ENCODE results near the gene TMEM63A.
A peak's percentile ranks its signal among the peaks of the same experiment; 100 is the strongest.

Gene TMEM63A

DNA sequence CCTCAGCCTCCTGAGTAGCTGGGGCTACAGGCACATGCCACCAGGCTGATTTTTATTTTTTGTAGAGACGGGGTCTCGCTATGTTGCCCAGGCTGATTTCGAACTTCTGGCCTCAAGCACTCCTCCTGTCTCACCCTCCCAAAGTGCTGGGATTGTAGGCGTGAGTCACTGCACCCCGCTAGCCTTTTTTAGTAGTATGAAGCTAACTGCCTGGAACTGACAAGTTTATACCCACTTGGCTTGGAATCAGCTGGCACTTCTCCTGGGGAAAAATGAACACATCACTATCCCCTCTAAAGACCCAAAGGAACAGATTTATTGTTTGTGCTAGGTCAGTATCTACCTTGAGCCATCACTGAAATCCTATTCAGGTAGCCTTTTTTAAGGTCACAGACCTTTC, 19.0 kb downstream of the TMEM63A start:
- no peak for DNase-seq

DNA sequence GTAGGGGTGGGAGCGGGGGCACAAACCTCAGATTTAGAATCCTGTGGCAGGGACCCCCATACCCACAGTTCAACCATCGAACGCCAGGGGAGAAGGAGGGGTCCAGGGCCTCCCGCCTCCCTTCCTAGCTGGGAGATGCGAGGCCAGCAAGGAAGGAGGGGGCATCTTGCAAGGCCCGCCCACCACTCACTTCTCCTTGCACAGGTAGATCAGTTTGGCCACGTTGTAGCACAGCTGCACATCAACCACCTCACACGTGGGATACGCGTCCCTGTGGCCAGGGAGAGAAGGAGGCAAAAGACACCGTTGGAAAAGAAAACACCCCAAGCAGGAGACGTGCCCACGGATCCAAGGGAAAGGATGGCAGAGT, 19.6 kb downstream of the TMEM63A start:
- no peak for DNase-seq

DNA sequence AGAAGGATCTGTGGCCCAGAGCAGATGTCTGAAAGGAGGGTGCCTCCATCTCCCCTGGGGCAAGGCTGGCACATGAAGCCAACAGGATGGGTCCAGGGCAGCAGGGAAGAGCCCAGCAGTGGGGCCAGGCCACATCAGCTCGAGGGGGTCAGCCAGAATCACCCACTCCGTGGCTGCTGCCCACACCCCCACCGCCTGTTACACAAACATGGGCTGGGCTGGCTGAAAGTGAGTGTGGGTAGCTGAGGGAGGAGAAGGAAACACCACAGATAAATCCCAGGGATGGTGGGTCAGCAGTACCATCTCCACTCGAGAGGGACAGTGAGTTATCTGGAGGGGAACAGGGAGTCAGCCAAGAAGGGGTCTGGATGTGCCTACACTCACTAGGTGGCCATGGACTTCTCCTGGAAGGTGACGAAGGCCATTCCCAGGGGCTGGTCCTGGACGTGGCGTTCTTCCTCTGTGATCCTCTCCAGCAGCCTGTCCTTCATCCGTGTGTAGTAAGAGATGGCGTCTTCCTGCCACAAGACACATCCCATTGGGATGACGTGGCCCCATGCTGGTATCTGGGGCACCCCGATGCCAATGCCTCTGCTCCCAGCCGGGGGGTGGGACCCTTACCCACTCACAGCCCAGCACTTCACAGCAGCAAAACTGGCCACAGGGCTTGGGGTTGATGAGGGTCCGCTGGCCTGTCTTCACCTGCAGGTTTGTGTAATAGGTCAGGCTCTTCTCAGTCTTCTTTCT, 20.2 kb downstream of the TMEM63A start:
- DNase-seq = no peak

DNA sequence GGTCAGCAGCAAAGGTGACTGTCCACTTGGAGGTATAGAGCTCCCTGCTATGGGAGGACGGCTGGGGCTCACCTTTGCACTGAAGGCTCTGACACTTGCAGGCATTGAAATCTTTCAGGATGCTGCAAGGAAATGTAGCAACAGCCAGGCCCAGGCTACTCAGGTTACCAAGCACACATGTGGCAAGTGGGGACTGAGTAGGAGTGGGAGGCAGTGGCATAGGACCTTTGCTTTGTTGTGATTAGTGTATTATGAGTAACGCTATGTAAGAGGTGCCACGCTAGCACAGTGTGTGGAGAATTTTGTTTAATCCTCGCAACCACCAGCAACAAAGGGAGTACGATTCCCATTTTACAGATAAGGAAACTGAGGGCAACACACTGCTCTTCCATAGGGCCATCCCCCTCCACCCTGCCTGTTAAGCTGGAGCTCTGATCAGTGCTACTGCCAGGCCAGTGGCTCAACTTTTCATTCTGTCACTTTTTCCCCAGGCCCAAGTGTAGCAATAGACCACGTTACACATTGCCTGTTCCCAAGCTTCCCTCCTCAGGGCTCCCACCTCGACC, 21.2 kb downstream of the TMEM63A start:
- no peak for DNase-seq

DNA sequence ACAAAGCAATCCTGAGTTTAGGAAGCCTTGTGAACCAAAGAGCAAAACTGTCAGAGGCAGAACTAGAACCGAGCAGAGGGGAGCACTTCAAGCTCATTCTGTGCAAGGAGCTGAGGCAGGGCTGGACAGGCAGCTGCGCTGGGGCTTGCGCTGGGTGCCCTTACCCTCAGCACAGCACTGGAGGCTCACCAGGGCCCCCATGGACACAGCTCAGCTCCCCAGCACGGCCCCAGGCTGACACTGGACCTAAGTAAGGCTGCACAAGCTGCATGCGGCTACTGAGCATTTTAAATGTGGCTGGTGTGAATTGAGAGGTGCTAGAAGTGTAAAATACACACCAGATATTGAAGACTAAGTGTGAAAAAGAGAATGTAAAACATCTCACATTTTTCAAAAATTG, 22.1 kb downstream of the TMEM63A start:
- DNase-seq = no peak

DNA sequence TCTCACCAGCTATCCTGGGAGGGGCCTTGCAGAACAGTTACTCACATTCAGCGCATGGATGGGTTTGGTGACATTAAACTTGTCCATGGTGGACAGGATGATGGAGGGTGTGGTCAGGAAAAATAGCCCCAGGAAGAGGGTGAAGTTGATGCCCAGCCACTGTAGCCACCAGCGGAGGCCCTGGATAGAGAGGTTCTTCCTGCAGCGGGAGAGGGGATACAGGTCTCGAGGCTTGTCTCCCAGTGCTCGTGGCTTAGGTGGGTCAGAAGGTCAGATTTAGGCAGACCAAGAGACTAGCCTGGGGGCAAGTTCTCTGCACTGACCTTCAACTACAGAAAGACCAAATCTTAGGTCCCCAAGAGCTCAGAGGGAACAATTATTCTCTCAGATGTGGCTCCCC, 23.0 kb downstream of the TMEM63A start:
- DNase-seq = no peak

DNA sequence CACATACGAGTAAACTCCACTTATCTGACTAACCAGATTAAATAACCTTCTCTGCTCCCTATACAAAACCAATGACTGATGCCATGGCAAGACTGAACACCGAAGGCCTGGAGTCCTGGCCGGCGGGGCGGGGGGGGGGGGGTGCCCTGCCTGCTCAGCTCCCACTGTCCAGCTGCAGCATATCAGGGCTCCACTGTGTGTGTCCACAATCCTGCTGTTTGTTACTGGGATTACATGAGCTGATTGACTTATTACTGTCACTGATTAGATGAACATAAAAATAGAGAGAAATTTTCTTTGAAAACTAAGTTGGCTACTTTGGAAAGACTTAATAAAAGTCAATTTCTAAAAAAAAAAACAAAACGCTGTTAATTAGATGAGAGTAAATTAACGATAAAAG, 24.9 kb downstream of the TMEM63A start:
- DNase-seq = no peak

DNA sequence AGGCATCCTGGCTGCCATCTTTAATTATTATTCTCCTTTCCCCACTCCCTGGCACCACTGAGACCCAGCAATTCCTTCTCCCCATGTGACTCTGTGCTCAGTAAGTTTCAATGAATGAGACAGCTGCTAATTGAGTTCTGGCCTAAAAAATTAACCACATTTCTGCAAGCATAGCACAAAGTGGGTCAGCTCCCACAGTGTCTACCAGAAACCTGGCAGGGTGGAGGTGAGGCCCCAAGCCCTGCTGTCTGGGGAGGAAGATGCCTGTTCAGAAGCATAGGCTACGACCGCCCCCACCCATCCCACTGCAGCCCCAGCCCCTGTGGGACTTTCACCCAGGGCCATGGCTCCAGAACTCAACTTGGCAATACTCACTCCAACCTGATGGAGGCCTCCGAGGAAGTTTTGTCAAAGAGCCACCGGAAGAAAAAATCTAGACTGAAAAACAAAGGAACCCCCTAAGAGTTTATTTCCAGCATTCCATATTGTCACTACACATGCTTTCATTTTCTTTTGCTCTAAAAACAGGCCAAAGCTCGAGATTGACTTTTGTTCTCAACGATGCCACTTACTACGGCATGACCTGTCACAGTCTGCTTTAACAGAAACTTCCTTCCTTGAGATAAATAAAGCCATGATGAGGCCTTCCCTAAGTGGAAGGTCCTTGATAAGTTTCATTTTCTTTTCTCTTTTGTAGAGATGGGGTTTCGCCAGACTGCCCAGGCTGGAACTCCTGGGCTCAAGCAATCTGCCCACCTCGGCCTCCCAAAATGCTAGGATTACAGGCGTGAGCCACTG, 26.5 kb downstream of the TMEM63A start:
- DNase-seq = no peak

DNA sequence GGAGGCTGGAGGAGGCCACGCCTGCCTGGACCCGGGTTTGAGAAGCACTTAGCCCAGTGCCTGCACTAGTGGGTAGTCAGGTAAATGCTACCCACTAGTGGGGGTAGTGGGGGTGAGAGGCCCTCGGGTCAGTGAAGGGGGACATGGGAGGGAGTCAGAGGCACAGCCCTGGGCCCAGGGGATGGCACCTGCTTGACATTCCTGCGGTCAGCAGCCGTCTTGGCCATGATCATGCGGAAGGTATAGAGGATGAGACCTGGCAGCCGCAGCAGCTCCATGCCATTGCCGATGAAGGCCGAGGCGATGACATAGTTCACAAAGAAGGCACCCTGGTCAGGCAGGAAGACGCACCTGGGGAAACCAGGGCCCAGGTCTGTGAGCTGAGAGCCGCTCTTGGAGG, 28.7 kb downstream of the TMEM63A start:
- DNase-seq = no peak

DNA sequence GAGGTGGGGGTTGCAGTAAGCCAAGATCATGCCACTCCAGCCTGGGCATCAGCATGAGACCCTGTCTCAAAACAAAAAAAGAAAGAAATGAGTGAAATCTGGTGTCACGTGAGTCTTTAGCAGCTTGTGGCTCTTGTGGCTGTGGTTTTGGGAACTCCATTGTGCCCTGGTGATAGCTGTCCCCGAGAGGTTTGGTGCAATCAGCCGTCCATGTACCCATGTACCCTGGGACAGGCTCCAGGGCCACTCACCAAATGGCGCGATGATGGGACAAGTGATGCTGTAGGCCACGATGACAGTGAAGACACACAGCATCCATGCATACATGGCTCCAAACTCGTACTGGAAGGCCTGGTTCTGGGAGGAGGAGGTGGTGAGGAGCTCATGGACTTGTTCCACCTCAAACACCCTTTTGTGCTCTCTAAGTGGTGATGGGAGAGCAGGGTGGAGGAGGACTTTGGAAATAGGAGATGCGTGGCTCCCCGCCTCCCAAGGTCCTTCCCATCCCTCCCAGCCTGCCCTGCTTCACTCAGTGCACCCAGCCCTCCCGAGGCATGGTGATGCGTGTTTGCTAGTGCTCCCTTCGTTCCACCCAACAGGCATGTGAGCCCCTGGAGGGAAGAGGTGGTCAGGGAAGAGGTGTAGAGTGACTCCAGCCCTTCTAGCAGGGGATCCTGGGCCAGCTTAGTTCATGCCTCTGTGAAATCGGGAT, 29.6 kb downstream of the TMEM63A start:
- DNase-seq = no peak

DNA sequence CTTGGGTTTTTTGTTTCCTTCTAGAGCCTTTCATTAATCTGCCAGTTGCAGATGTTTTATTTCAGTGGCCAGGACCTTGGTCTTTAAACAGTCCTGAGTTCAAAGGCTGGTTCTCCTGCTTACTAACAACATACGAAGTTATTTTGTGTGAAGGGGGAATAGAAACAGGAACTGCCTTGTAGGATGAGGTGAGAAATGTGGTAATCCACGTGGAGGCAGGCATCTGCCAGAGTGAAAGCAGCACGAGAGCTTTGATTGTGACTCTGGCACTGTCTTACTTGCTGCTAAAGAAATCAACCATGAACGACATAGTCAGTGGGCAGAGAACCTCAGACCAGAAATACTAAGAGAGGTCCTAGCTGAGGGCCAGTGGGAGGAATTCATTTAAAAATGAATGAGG, 30.4 kb downstream of the TMEM63A start:
- DNase-seq = no peak

DNA sequence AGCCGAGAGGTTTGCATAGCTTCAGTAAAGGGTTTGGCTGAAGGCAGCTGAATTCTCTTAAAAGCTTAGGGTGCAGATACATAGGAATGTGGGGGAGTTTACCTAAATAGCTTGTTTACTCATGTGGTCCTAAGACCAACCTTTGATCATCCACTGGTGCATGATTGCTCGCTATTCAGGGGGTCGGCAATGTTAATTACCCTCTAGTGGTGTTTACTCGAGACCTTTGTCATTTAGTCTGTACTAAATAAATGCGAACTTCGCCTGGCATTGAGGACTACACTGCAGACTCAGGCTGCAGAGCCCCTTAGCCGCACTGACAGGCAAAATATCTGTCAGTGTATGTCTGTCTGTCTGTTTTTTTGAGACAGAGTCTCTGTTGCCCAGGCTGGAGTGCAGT, 31.8 kb downstream of the TMEM63A start:
- no peak for DNase-seq

DNA sequence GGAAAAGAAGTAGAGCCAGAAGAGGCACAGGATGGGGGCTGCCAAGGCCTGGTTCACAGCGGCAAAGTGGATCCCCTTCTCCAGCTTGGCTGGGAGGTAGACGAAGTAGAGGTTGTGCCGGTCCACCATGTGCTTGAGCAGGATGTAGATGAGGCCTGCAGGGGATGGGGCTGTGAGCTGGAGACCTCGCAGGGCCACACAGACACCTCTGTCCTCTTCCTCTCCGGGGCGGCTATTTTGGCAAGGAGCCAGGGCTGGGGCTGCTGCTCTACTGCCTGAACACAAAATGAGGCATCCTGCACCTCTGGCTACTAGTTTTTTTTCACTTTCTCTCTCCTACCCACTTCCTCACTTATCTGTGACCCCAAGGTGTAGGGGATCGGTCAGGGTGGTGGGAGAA, 32.3 kb downstream of the TMEM63A start:
- no peak for DNase-seq

DNA sequence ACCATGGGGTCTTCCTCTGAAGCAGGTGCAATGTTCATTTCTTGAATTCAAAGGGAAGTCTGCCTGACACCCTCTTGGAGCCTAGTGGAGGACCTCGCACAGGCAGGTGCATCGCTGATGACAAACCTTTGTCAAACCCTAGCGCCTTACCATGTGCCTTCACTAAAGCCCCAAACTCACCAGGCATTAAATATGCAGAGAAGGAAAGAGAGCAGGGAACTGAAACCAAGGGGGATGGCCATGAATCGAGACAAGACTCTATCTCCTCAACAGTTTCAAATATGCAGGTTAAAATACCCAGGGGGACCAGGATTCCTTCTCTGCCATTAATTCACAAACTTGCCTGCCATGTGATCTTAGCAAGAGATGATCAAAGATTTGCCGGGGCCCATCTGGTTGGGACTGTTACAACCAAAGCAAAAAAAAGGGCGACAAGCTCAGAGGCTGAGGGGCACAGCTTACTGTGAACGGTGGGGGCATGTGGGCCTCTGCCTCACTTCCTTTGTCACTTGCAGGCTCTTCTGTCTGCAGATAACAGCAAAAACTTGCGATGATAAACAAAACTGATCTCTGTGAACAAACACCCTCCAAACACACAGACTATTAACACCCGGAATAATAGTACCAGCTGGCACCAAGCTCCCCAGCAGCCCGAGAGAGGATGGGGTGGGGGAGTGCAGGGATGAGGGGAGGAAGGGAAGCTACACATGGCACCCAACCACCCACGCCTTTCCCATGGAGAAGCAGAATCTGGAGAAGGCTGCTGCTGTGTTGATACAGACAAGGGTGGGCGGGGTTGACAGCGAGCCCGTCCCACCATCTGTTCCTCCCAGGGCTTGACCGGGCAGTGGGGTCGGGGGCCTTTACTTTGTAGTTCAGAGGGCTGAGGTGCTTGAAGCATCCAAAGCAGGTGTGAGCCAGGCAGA, 33.9 kb downstream of the TMEM63A start:
- no peak for DNase-seq

DNA sequence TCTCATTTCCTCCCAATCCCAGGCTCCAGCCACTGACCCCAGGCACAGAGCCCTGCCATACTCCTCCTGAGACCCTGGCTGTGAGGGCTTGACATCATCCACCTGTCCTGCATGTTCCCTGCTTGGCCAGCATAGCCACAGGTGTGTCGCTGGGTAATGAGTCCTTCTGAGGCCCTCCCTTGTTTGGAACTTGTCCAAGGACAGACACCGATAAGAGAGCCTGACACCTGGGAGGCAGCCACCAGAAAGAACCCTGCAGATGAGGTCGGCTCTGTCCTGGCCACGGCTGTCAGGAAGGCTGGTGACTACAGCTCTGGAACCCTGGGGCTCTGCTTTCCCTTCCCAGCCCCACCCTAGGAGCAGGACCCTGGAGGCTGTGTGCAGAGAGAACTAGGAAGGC, 34.6 kb downstream of the TMEM63A start:
- DNase-seq = peak; percentile 75

DNA sequence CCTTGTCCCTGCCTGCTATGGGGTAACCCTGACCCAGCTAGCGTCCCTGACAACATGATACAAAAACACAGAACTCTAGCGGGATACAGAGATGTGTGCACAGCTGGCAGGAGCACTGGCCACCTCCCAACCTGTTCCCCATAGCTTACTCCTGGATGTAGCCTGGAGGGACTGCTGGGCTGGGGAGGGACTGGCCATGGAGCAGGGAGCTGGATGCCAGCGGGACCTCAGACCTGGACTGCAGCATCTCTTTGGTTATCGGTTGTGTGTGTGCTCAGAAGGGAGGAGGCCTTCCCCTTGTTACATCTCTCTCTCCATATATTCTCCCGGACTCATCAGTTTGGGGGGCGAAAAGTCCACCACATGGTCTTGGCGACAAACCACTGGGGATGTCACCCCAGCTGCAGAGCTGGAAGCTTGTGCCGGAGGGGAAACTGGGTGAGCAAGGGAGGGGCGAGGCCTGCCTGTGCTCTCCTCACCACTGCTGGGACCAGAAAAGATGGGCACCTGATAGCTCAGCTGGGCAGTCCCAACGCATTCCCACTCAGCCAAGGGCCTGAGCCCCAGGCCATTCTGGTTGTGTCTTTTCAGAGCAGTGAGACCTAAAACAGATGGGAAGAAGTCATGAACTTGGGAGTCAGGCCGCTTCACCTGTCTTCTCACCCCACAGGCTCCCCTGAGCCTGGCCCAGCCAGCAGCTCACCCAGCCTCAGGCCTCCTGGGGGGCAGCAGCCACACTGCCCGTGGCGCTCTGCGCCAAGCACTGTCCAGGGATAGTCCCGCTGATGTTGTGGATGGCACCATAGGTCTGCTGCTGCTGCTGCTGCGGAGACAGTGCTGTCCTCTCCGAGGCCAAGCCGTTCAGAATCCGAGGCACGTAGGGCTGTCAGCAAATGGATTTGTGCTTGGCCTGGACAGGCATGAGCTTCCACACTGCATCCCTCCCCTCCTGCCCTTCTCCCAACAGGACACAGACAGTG, 35.6 kb downstream of the TMEM63A start:
- no peak for DNase-seq

DNA sequence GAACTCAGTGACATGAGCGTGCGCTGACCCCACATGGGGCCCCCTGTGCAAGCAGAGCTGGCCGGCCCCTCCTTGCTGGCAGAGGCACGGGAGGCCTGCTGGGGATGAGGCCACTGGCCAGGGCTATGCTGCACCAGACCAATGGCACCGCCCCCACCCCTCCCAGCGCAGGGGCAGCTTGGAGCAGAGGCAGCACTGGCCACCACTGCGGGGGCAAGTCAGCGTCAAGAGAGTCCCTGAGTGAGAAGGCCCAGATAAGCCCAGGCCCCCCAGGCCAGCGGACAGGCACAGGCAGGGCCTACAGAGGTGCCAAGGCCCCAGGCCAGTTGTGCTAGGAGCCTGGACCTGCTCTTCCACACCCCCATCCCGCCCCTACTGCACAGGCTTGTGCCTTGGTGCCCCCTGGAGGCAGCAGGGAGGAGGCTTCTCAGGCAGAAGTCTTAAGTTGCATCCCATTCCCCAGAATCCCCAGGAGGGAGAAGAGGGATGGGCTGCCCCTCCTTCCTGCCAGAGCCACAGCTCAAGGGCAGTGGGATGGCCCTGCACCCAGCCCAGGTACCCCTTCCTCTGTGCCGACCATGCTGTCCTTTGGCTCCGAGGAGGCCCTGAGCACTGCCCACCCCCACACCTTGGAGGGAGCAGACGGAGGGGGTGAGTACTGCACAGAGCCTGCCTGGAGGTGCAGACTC, 36.5 kb downstream of the TMEM63A start:
- peak; percentile 14 for DNase-seq

DNA sequence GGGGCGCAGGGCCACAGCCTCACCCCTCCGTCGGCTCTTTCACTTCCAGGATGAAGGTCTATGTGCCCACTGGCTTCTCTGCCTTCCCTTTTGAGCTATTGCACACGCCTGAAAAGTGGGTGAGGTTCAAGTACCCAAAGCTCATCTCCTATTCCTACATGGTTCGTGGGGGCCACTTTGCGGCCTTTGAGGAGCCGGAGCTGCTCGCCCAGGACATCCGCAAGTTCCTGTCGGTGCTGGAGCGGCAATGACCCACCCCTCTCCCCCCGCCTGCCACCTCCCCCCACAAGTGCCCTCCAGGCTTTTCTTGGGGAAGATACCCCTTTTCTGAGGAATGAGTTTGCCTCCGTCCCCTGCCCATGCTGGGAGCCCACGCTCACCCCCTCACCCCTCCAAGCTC, 37.1 kb downstream of the TMEM63A start:
- DNase-seq = no peak

DNA sequence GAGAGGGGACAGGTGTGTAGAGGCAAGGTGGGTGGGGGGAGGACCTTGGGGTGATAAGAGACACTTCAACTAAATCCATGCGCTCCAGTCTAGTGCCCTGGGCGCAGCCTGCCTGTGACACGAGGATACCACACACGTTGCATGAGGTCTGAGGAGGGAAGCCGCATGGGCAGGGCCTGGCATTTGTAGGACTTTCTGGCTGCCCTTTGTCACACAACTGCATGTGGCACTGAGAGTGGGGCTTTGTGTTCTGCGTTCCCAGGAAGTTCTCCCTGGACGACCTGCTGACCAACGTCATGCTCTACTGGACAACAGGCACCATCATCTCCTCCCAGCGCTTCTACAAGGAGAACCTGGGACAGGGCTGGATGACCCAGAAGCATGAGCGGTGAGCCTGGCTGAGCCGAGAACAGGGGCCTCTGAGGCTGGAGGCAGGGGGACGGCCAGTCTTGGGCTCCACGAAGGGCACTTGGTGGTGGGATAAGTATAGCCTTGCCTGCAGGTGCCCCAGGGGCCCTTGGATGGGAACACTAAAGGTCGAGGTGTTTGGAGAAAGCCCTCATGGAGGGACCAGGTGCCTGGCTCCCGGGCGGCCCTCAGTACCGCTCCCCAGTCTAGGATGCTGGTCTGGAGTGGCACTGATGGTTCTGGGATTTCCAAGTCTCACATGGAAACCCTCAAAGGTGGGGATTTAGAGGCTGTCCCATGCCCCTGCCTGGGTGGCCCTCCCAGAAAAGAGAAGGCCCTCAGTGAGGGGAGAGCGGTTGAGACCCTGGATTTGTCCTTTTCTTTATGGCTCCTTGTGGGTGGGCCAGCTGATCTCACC, 37.7 kb downstream of the TMEM63A start:
- no peak for DNase-seq

DNA sequence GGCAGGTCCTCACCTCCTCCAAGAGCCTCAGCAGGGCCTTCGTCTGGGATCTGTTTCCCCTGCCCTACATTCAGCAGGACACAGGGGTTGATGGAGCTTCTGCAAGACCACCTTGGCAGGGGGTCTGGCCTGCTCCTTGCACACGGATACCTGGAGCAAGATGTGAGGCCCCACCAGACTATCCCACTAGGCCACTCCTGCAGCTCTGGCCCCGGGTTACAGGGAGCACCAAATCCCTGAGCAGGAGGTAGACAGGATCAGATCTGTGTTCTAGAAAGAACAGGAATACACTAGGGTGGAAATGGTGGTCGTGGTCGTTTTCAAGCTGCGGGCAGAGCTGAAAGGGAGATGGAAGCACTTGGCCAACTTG, 38.8 kb downstream of the TMEM63A start:
- DNase-seq = no peak

Measured in NCI-H1105 treated with DMSO at 0.1 percent for 48 hours (cell line).